Ectodermal cell (in vitro differentiated cells): Measurements from ENCODE around the gene STK16.

ENCODE experiments used
- H3K27ac ChIP-seq: 2 replicates; pipeline ENCODE4 v1.7.0; 2013; ENCODE audit warnings: mild to moderate bottlenecking, low read depth, low read length; ENCODE audit not compliant: insufficient read depth, poor library complexity, severe bottlenecking
- H3K27me3 ChIP-seq: 2 replicates; pipeline ENCODE4 v1.7.0; 2013; ENCODE audit warnings: mild to moderate bottlenecking, low read length; ENCODE audit not compliant: insufficient read depth, control insufficient read depth, poor library complexity, severe bottlenecking
- H3K36me3 ChIP-seq: one replicate; pipeline ENCODE4 v1.7.0; 2013; ENCODE audit warnings: low read length; ENCODE audit not compliant: control insufficient read depth, insufficient read depth
- H3K4me1 ChIP-seq: one replicate; pipeline ENCODE4 v1.7.0; 2013; ENCODE audit warnings: low read length; ENCODE audit not compliant: control insufficient read depth, insufficient read depth
- H3K4me3 ChIP-seq: 2 replicates; pipeline ENCODE4 v1.7.0; 2013; ENCODE audit warnings: low read depth, low read length, control low read depth; ENCODE audit not compliant: insufficient read depth
- H3K9me3 ChIP-seq: 2 replicates; pipeline ENCODE4 v1.7.0; 2013; ENCODE audit warnings: mild to moderate bottlenecking, low read length, moderate library complexity; ENCODE audit not compliant: control insufficient read depth
- WGBS, 2 experiments: methylation state at CpG; one replicate each; pipeline ENCODE4 v1.1.7; 2013; ENCODE audit warnings: missing lambda C conversion rate in 2 of 2; 5-methylcytosine and 5-hydroxymethylcytosine counted together

STK16 gene

GRCh38 chr2:219296142-219296541 lies 50.9 kb downstream of the STK16 start:
- Histone ChIP-seq H3K36me3 (no peaks in the 10 kb centered on the region), H3K4me3 (no peak overlapping the region), H3K27me3 (peaks cover 22% of the 10 kb centered on the region), H3K4me1 (peaks cover 28% of the 10 kb centered on the region), H3K27ac (no peak overlapping the region), H3K9me3 (no peaks in the 10 kb centered on the region)
- 89 to 93% methylated on average over 14 of the region's 14 CpGs for WGBS, 2 experiments

DNA sequence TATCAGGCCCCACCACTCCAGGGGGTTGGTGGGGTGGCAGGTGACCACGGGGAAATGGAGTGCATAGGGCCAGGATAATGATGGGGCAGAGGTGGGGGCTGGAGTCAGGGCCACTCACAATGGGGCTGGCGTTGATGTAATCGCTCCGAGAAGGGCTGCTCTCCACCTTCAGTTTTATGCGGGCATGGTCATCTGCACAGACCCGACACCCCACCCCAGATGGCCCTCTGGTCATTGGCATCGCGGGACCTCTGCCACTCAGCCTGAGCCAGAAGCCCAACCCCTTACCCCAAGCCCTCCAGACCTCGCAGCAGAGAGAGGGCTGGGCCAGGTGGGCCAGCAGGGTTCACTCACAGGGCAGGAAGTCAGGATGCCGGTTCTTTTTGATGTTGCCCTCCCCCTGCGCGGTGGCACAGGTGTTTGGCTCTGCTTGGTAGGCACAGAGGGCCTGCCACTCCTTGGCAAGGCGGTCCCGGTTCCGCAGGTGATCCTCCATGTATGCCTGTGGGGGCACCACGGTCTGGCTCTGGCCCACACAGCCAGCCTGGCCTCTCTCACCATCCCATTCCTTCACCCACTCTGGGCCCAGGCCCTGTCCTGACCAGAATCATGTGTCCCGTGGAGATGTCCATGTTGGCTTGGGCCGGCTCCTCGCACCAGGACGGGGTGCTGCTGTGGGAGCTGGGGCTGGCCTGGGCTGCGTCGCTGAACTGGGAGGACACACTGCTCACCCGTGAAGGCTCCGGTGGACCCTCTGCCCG lies 51.5 kb downstream of the STK16 start:
- H3K27ac ChIP-seq = no peak overlapping the region
- WGBS, 2 experiments = 92% methylated on average over 25 of the region's 25 CpGs
- H3K27me3 ChIP-seq = peaks cover 22% of the 10 kb centered on the region
- peaks cover 31% of the 10 kb centered on the region for H3K4me1 ChIP-seq
- no peaks in the 10 kb centered on the region for H3K9me3 ChIP-seq
- no peaks in the 10 kb centered on the region for H3K36me3 ChIP-seq
- H3K4me3 ChIP-seq = no peak overlapping the region

DNA sequence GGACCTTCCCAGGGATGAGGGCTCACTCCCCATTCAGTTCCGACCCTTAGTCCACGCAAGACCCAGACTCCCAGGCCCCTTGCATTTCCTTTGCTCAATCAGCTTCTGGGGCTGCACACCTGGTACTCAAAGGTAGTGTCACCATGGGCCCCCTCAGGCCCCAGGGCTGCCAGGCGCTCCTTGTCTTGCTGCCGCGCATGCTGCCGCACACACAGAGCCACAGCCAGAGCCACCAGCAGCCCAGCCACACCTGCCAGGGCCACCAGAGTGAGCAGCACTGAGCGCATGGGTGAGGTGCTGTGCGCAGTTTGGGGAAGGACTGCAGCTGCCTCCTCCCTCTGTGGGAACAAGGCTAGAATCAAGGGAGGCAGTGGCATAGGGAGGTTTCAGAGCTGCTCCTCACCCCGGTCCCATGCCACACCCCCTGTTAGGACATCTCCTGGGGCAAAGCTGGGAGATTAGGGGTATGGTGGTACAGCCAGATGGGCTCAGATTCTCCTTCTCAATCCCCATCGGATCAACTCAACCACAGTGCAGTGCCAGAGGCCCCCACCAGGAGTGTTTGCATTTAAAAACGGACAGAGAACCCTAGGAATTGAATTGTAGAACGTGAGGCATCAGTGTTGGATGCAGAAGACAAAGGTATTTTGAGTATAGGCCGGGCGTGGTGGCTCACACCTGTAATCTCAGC lies 52.6 kb downstream of the STK16 start:
- H3K4me3 ChIP-seq = no peak overlapping the region
- no peaks in the 10 kb centered on the region for H3K9me3 ChIP-seq
- WGBS, 2 experiments = 90% methylated on average over 14 of the region's 14 CpGs
- H3K27me3 ChIP-seq = peaks cover 22% of the 10 kb centered on the region
- H3K36me3 ChIP-seq = no peaks in the 10 kb centered on the region
- peaks cover 31% of the 10 kb centered on the region for H3K4me1 ChIP-seq
- H3K27ac ChIP-seq = no peak overlapping the region

GRCh38 chr2:219298759-219299371 lies 53.6 kb downstream of the STK16 start:
- 33 to 36% methylated on average over 15 of the region's 15 CpGs for WGBS, 2 experiments
- Histone ChIP-seq H3K27ac (no peak overlapping the region), H3K9me3 (no peaks in the 10 kb centered on the region), H3K4me3 (no peak overlapping the region), H3K27me3 (peaks cover 18% of the 10 kb centered on the region), H3K36me3 (no peaks in the 10 kb centered on the region), H3K4me1 (peaks cover 30% of the 10 kb centered on the region)

- Histone ChIP-seq H3K4me1 (peaks cover 25% of the 10 kb centered on the region), H3K27me3 (peaks cover 14% of the 10 kb centered on the region), H3K9me3 (no peaks in the 10 kb centered on the region), H3K4me3 (no peak overlapping the region), H3K27ac (no peak overlapping the region), H3K36me3 (no peaks in the 10 kb centered on the region)
- WGBS, 2 experiments = 90 to 93% methylated on average over 6 of the region's 6 CpGs
Measured at GRCh38 chr2:219299372-219299760, 54.1 kb downstream of the STK16 start.
